PC-3 (cell line): ENCODE results near the gene RIMBP2. TPM values are rescaled to one million over a fixed set of nuclear protein-coding genes. Genes with fewer than 3 reads are reported as not detected.

ENCODE experiments used
- ATAC-seq: fragments of 200-7000 bp; cut with Tn5 transposase; 2 replicates; pipeline ENCODE4 v1.9.1; 2020; ENCODE audit warnings: mild to moderate bottlenecking, moderate library complexity
- BruUV-seq: library from RNA; stranded (reverse); fragments of 400-500 nt; replicated peaks from 2 replicates; lab custom pipeline; 2021; lab: Mats Ljungman, UMichigan
- CTCF ChIA-PET: fragments of 300-600 bp; sonication (Branson Sonifier 250); formaldehyde crosslinking; loops from one replicate; lab custom pipeline; 2022; ENCODE audit warnings: antibody characterized with exemption; lab: Charles Lee
- POLR2A ChIA-PET: fragments of 300-600 bp; sonication (Branson Sonifier 250); formaldehyde crosslinking; loops from one replicate; lab custom pipeline; 2022; ENCODE audit warnings: antibody characterized with exemption; ENCODE audit not compliant: unreplicated experiment; lab: Charles Lee
- DNase-seq: peaks from one replicate; pipeline ENCODE4 v3.0.0-alpha.2; 2015
- H2AFZ ChIP-seq: fragments of 300-600 bp; sonication (generic); 2 replicates; pipeline ENCODE4 v1.6.0; 2016; ENCODE audit warnings: antibody characterized with exemption, low read length
- H3F3A ChIP-seq: fragments of 300-600 bp; sonication (generic); one replicate; pipeline ENCODE4 v1.6.0; 2017; ENCODE audit warnings: antibody characterized with exemption, low read length, control low read depth, mild to moderate bottlenecking; ENCODE audit not compliant: unreplicated experiment
- H3K27ac ChIP-seq: fragments of 300-600 bp; sonication (generic); 2 replicates; pipeline ENCODE4 v1.5.1; 2016; ENCODE audit warnings: mild to moderate bottlenecking, low read length
- H3K27me3 ChIP-seq: fragments of 300-600 bp; sonication (generic); 2 replicates; pipeline ENCODE4 v1.6.1; 2016; ENCODE audit warnings: low read length, mixed read lengths
- H3K36me3 ChIP-seq: fragments of 300-600 bp; sonication (generic); 2 replicates; pipeline ENCODE4 v1.6.1; 2016; ENCODE audit warnings: low read depth, mixed run types, low read length, mixed read lengths
- H3K4me1 ChIP-seq: fragments of 300-600 bp; sonication (generic); 2 replicates; pipeline ENCODE4 v1.5.1; 2016; ENCODE audit warnings: low read length; ENCODE audit not compliant: insufficient read depth
- H3K4me2 ChIP-seq: fragments of 300-600 bp; sonication (generic); 2 replicates; pipeline ENCODE4 v1.6.0; 2016; ENCODE audit warnings: low read length
- H3K4me3 ChIP-seq: fragments of 300-600 bp; sonication (generic); 2 replicates; pipeline ENCODE4 v1.5.1; 2016; ENCODE audit warnings: mild to moderate bottlenecking, low read length, mixed read lengths
- H3K79me2 ChIP-seq: fragments of 300-600 bp; sonication (generic); 2 replicates; pipeline ENCODE4 v1.6.1; 2017; ENCODE audit warnings: low read length, mixed read lengths
- H3K9ac ChIP-seq: fragments of 300-600 bp; sonication (generic); 2 replicates; pipeline ENCODE4 v1.6.0; 2016; ENCODE audit warnings: mild to moderate bottlenecking, low read length
- H3K9me2 ChIP-seq: fragments of 300-600 bp; sonication (generic); replicated peaks from 2 replicates; pipeline ENCODE4 v1.6.1; 2016; ENCODE audit warnings: mixed run types, low read length, mixed read lengths
- H3K9me3 ChIP-seq: fragments of 300-600 bp; sonication (generic); 2 replicates; pipeline ENCODE4 v1.6.1; 2016; ENCODE audit warnings: low read length, mixed read lengths
- H4K20me1 ChIP-seq: fragments of 300-600 bp; sonication (generic); 2 replicates; pipeline ENCODE4 v1.6.1; 2016; ENCODE audit warnings: low read length, mixed read lengths
- CTCF ChIP-seq: fragments of 300-600 bp; sonication (generic); conservative IDR thresholded peaks from 2 replicates; pipeline ENCODE4 v1.5.1; 2017; ENCODE audit warnings: antibody characterized with exemption, low read depth, mild to moderate bottlenecking, low read length
- EZH2 ChIP-seq: fragments of 300-600 bp; sonication (generic); IDR thresholded peaks from one replicate; pipeline ENCODE4 v1.6.1; 2017; ENCODE audit warnings: antibody characterized with exemption, mild to moderate bottlenecking, low read length; ENCODE audit not compliant: unreplicated experiment
- EZH2phosphoT487 ChIP-seq: fragments of 300-600 bp; sonication (generic); IDR thresholded peaks from 2 replicates; pipeline ENCODE4 v1.6.1; 2018; ENCODE audit warnings: mild to moderate bottlenecking, antibody characterized with exemption, low read length, borderline replicate concordance
- intact Hi-C: fragments of 100-400 bp; cut with micrococcal nuclease; formaldehyde crosslinking; loops from 2 replicates; pipeline ENCODE4 v1.9.0; 2023
- total RNA-seq: library from RNA; depleted of rRNA; stranded (reverse); fragments of >200 nt; gene quantifications from 2 replicates; pipeline ENCODE4 v1.2.3, GENCODE V29; 2014

Gene RIMBP2
- total RNA-seq, 1 experiment from 2014 or later = not detected

- no TSS peak for BruUV-seq
- no peaks in the 10 kb centered on the region for H3K9me3 ChIP-seq
- no peaks in the 10 kb centered on the region for H3K27me3 ChIP-seq
- no peaks in the 10 kb centered on the region for H3K9me2 ChIP-seq
- H2AFZ ChIP-seq = no peak overlapping the region
- H3K9ac ChIP-seq = no peak overlapping the region
- ChIA-PET CTCF (no interaction called here), POLR2A (no interaction called here)
- no peak overlapping the region for H3K4me2 ChIP-seq
- DNase-seq (no peak), ATAC-seq (no peak)
- intact Hi-C loops = no loop called here
- H3K27ac ChIP-seq = no peak overlapping the region
- H3K4me3 ChIP-seq = no peak overlapping the region
- no peaks in the 10 kb centered on the region for H3F3A ChIP-seq
- H3K36me3 ChIP-seq = no peaks in the 10 kb centered on the region
- no peaks in the 10 kb centered on the region for H3K4me1 ChIP-seq
- TF ChIP-seq EZH2phosphoT487 (no peak), CTCF (no peak), EZH2 (no peak)
- no peaks in the 10 kb centered on the region for H3K79me2 ChIP-seq
- H4K20me1 ChIP-seq = no peaks in the 10 kb centered on the region
Observed at GRCh38 chr12:130501821-130502220, 214.3 kb downstream of the RIMBP2 start.

- no peaks in the 10 kb centered on the region for H3K9me3 ChIP-seq
- no peaks in the 10 kb centered on the region for H3F3A ChIP-seq
- no peaks in the 10 kb centered on the region for H3K27me3 ChIP-seq
- no peaks in the 10 kb centered on the region for H3K79me2 ChIP-seq
- DNase-seq (no peak), ATAC-seq (no peak)
- POLR2A ChIA-PET = no interaction called here
- H3K4me3 ChIP-seq = no peak overlapping the region
- no peak overlapping the region for H3K27ac ChIP-seq
- H3K4me1 ChIP-seq = no peaks in the 10 kb centered on the region
- no TSS peak for BruUV-seq
- H3K36me3 ChIP-seq = no peaks in the 10 kb centered on the region
- H4K20me1 ChIP-seq = no peaks in the 10 kb centered on the region
- H3K9me2 ChIP-seq = no peaks in the 10 kb centered on the region
- H3K4me2 ChIP-seq = no peak overlapping the region
- intact Hi-C loops = no loop called here
- CTCF ChIA-PET = no interaction called here
- H2AFZ ChIP-seq = no peak overlapping the region
- TF ChIP-seq EZH2phosphoT487 = no peak
- TF ChIP-seq CTCF = no peak
- TF ChIP-seq EZH2 = no peak
- no peak overlapping the region for H3K9ac ChIP-seq
Observed at GRCh38 chr12:130500835-130501330, 215.2 kb downstream of the RIMBP2 start.

- no peak for TF ChIP-seq EZH2phosphoT487
- no peak for TF ChIP-seq EZH2
- TF ChIP-seq CTCF = no peak
- Histone ChIP-seq H3K9ac (no peak overlapping the region), H3K27me3 (no peaks in the 10 kb centered on the region), H3F3A (no peaks in the 10 kb centered on the region), H4K20me1 (no peaks in the 10 kb centered on the region), H2AFZ (no peak overlapping the region), H3K27ac (no peak overlapping the region), H3K9me3 (no peaks in the 10 kb centered on the region), H3K4me2 (no peak overlapping the region), H3K4me1 (no peaks in the 10 kb centered on the region), H3K36me3 (no peaks in the 10 kb centered on the region), H3K4me3 (no peak overlapping the region), H3K79me2 (no peaks in the 10 kb centered on the region), H3K9me2 (no peaks in the 10 kb centered on the region)
- DNase-seq = no peak
- intact Hi-C loops = no loop called here
- ATAC-seq = no peak
- BruUV-seq = no TSS peak
- ChIA-PET CTCF (no interaction called here), POLR2A (no interaction called here)
Observed at GRCh38 chr12:130499474-130499873, 216.6 kb downstream of the RIMBP2 start.
